Spinal cord (tissue), 10 donors: ENCODE data around the gene UNC13B. TPM values are rescaled to one million over a fixed set of nuclear protein-coding genes. Genes with fewer than 3 reads are reported as not detected.
"Not testable (repeated sequence)": the region's sequence is repeated elsewhere in the genome, so short reads cannot be mapped to it uniquely, and the experiment has no call there.

Experiments
- DNase-seq, 6 donors: peaks; one replicate each; pipeline versions ENCODE4 v3.0.0 to v3.0.0-alpha.2; 2013 to 2015; ENCODE audit warnings: low spot score in 6 of 6, low read depth in 4 of 6
- H3K27ac ChIP-seq: one replicate; pipeline ENCODE4 v1.5.1; 2013; ENCODE audit warnings: low read depth, low read length, control low read depth
- H3K27me3 ChIP-seq: one replicate; pipeline ENCODE4 v1.6.1; 2013; ENCODE audit warnings: low read length; ENCODE audit not compliant: control insufficient read depth, insufficient read depth
- H3K36me3 ChIP-seq: one replicate; pipeline ENCODE4 v1.6.1; 2013; ENCODE audit warnings: low read length; ENCODE audit not compliant: control insufficient read depth, insufficient read depth
- H3K4me1 ChIP-seq: one replicate; pipeline ENCODE4 v1.6.1; 2013; ENCODE audit warnings: low read length; ENCODE audit not compliant: control insufficient read depth, insufficient read depth
- H3K4me3 ChIP-seq: one replicate; pipeline ENCODE4 v1.5.1; 2013; ENCODE audit warnings: low read depth, low read length, control low read depth
- H3K9me3 ChIP-seq: one replicate; pipeline ENCODE4 v1.6.1; 2013; ENCODE audit warnings: low read length; ENCODE audit not compliant: control insufficient read depth, insufficient read depth
- WGBS: methylation state at CpG from one replicate; pipeline ENCODE4 v1.1.5; 2013; ENCODE audit warnings: missing lambda C conversion rate; ENCODE audit not compliant: insufficient coverage; 5-methylcytosine and 5-hydroxymethylcytosine counted together
- polyA plus RNA-seq, 2 donors: library from polyadenylated mRNA; unstranded; fragments of 120-200 nt; gene quantifications; one replicate each; pipeline ENCODE4 v1.2.1, GENCODE V29; 2013; ENCODE audit not compliant: insufficient read length in 2 of 2
- total RNA-seq, 2 donors: library from RNA; depleted of rRNA in 1 of 2; stranded (reverse); fragments of 120-200 nt in 1 of 2; fragments of >200 nt in 1 of 2; gene quantifications; one replicate each; pipeline versions ENCODE4 v1.2.3 to v1.2.4, GENCODE V29; 2013 to 2014
- donor health status: healthy.

UNC13B gene
- total and polyA plus RNA-seq, 4 donors, result 20.2 to 37.9 (median 24.9) TPM

GRCh38 chr9:35134920-35135319 is 26.9 kb upstream of the UNC13B start:
- 93% methylated on average over 4 of the region's 6 CpGs for WGBS
- no peaks in the 10 kb centered on the region for H3K27me3 ChIP-seq
- H3K27ac ChIP-seq, result no peak overlapping the region
- DNase-seq, result no peak
- peaks cover 3% of the 10 kb centered on the region for H3K9me3 ChIP-seq
- H3K4me1 ChIP-seq, result no peaks in the 10 kb centered on the region
- H3K4me3 ChIP-seq, result no peak overlapping the region
- H3K36me3 ChIP-seq, result no peaks in the 10 kb centered on the region

DNA sequence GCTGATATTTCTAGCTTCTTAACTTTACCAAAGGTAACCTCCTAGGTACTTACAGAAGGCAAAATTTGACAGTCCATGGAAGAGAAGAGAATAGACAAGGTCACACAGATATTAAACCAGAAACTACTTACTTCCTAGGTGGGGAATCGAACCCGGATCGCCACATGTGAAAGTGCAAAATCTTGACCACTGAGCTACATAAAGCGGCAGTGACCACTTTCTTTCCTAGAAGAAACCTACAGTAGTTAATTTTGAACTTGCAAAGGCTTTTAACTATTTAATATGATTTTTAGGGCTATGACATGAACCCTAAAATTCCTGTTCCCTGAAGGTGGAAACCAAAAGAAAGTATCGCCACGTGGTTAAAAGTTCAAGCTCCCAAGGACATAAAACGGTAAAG is 25.8 kb upstream of the UNC13B start:
- Histone ChIP-seq H3K27ac (no peak overlapping the region), H3K4me1 (no peaks in the 10 kb centered on the region), H3K9me3 (peaks cover 3% of the 10 kb centered on the region), H3K36me3 (no peaks in the 10 kb centered on the region), H3K4me3 (no peak overlapping the region), H3K27me3 (no peaks in the 10 kb centered on the region)
- no peak for DNase-seq
- WGBS, result 59% methylated on average over 3 of the region's 7 CpGs

- no peak overlapping the region for H3K27ac ChIP-seq
- peaks cover 4% of the 10 kb centered on the region for H3K9me3 ChIP-seq
- no peaks in the 10 kb centered on the region for H3K36me3 ChIP-seq
- H3K4me3 ChIP-seq, result no peak overlapping the region
- 89% methylated on average over 7 of the region's 8 CpGs for WGBS
- no peaks in the 10 kb centered on the region for H3K27me3 ChIP-seq
- no peaks in the 10 kb centered on the region for H3K4me1 ChIP-seq
- no peak for DNase-seq
Observed at GRCh38 chr9:35136866-35137265, 24.9 kb upstream of the UNC13B start.

DNA sequence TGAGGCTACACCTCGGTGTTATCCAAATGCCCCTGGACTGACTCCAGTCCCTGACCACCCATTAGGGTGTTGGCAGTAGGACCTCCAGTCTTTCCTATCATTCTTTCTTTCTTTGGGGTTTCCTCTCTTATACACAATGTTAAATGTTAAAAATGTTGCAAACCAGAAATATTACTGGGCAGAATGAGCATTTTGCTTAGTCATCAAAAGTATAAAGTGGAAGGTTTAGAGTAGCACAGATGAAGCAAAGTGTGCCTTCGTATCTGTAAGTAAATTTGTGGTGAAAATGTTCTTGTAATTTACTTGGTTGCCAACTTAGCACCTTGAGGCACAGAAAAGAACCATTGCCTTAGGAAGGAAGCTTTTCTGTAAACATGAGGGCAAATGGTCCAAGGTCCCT is 21.7 kb upstream of the UNC13B start:
- no peaks in the 10 kb centered on the region for H3K27me3 ChIP-seq
- DNase-seq, result no peak
- H3K4me1 ChIP-seq, result no peaks in the 10 kb centered on the region
- no peaks in the 10 kb centered on the region for H3K36me3 ChIP-seq
- peaks cover 7% of the 10 kb centered on the region for H3K9me3 ChIP-seq
- H3K27ac ChIP-seq, result no peak overlapping the region
- WGBS, result 93% methylated on average over 2 of the region's 2 CpGs
- H3K4me3 ChIP-seq, result no peak overlapping the region

DNA sequence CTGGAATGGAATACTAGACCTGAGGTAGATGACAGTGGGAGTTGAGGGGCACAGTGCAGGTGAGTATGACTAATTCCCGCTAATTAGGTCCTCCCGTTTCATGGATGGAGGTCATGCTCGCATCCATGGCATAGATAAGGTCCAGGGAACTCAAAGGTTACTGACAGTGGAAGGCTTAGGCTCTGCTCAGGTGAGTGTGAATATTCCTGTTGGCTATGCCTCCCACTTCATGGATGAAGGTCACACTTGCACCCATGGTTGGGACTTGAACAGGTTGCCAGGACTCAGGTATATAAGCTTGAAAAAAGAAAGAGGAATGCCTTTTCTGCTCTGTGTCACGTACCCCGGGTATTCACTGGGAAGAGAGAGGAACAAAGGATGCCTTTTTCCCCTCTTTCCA is 19.8 kb upstream of the UNC13B start:
- H3K27me3 ChIP-seq, result no peaks in the 10 kb centered on the region
- no peak overlapping the region for H3K4me3 ChIP-seq
- H3K27ac ChIP-seq, result no peak overlapping the region
- 95% methylated on average over 4 of the region's 5 CpGs for WGBS
- H3K9me3 ChIP-seq, result peaks cover 7% of the 10 kb centered on the region
- H3K4me1 ChIP-seq, result no peaks in the 10 kb centered on the region
- no peak for DNase-seq
- no peaks in the 10 kb centered on the region for H3K36me3 ChIP-seq

- H3K4me1 ChIP-seq, H3K4me3 ChIP-seq, DNase-seq, H3K36me3 ChIP-seq, H3K9me3 ChIP-seq, H3K27me3 ChIP-seq, H3K27ac ChIP-seq: not testable (repeated sequence)
- WGBS, result no CpG with 5 or more reads among the region's 5 CpGs
Observed at GRCh38 chr9:35147941-35148563, 13.8 kb upstream of the UNC13B start.

DNA sequence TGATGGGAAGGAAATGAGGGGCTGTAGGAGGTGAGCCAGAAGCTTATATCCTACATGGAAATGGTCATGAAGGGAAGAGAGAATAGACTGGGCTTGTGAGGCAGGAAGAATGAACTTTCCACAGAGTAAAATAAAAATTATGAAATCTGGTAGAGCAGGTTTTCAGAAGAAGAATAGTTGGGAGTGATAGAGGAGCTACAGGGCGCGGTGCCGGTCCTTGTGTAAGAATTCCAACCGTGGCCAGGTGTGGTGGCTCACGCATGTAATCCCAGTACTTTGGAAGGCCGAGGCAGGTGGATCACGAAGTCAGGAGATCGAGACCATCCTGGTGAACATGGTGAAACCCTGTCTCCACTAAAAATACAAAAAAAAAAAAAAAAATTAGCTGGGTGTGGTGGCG is 8.9 kb upstream of the UNC13B start:
- no peaks in the 10 kb centered on the region for H3K36me3 ChIP-seq
- no peaks in the 10 kb centered on the region for H3K27me3 ChIP-seq
- no peaks in the 10 kb centered on the region for H3K4me1 ChIP-seq
- H3K4me3 ChIP-seq, result no peak overlapping the region
- peaks cover 4% of the 10 kb centered on the region for H3K9me3 ChIP-seq
- no peak overlapping the region for H3K27ac ChIP-seq
- WGBS, result 100% methylated on average over 5 of the region's 9 CpGs
- DNase-seq, result no peak

- Histone ChIP-seq H3K36me3 (no peaks in the 10 kb centered on the region), H3K9me3 (no peaks in the 10 kb centered on the region), H3K27me3 (no peaks in the 10 kb centered on the region), H3K4me3 (no peak overlapping the region), H3K4me1 (no peaks in the 10 kb centered on the region), H3K27ac (no peak overlapping the region)
- DNase-seq, result no peak
Observed at GRCh38 chr9:35156781-35157180, 5.0 kb upstream of the UNC13B start.

GRCh38 chr9:35157836-35158235 is 4.0 kb upstream of the UNC13B start:
- not testable (repeated sequence) for H3K36me3 ChIP-seq, DNase-seq
- 70% methylated on average over 5 of the region's 6 CpGs for WGBS

GRCh38 chr9:35158501-35159280 is 3.1 kb upstream of the UNC13B start:
- no peaks in the 10 kb centered on the region for H3K36me3 ChIP-seq
- WGBS, result 97% methylated on average over 6 of the region's 10 CpGs

More at GRCh38 chr9:35157836-35158235, 4.0 kb upstream of the UNC13B start:
- not testable (repeated sequence) for H3K27me3 ChIP-seq, H3K27ac ChIP-seq, H3K4me1 ChIP-seq, H3K4me3 ChIP-seq, H3K9me3 ChIP-seq

More at GRCh38 chr9:35158501-35159280, 3.1 kb upstream of the UNC13B start:
- no peak for DNase-seq
- no peak overlapping the region for H3K27ac ChIP-seq
- no peaks in the 10 kb centered on the region for H3K27me3 ChIP-seq
- H3K9me3 ChIP-seq, result no peaks in the 10 kb centered on the region
- H3K4me1 ChIP-seq, result no peaks in the 10 kb centered on the region
- no peak overlapping the region for H3K4me3 ChIP-seq
